Neuronal stem cell (in vitro differentiated cells): ENCODE results near the gene ARHGEF1.
"Not testable (repeated sequence)": the region's sequence is repeated elsewhere in the genome, so short reads cannot be mapped to it uniquely, and the experiment has no call there.

Experiments
- DNase-seq: peaks from one replicate; pipeline ENCODE4 v3.0.0-alpha.2; 2013; ENCODE audit warnings: low spot score
- H2AFZ ChIP-seq: one replicate; pipeline ENCODE4 v1.6.1; 2013; ENCODE audit warnings: mild to moderate bottlenecking, low read length, inconsistent platforms
- H2AK5ac ChIP-seq: 2 replicates; pipeline ENCODE4 v1.6.1; 2013; ENCODE audit warnings: low read depth, mild to moderate bottlenecking, inconsistent platforms, low read length, moderate library complexity, mixed read lengths
- H2BK120ac ChIP-seq: 2 replicates; pipeline ENCODE4 v1.6.1; 2013; ENCODE audit warnings: low read depth, mild to moderate bottlenecking, inconsistent platforms, low read length, moderate library complexity, mixed read lengths
- H2BK12ac ChIP-seq: one replicate; pipeline ENCODE4 v1.6.1; 2013; ENCODE audit warnings: low read length, inconsistent platforms
- H2BK15ac ChIP-seq: 2 replicates; pipeline ENCODE4 v1.6.1; 2013; ENCODE audit warnings: mild to moderate bottlenecking, low read length, inconsistent platforms, mixed read lengths
- H2BK5ac ChIP-seq: one replicate; pipeline ENCODE4 v1.6.1; 2013; ENCODE audit warnings: inconsistent platforms, mild to moderate bottlenecking, low read length, moderate library complexity
- H3K14ac ChIP-seq: one replicate; pipeline ENCODE4 v1.6.1; 2013; ENCODE audit warnings: low read length, inconsistent platforms
- H3K18ac ChIP-seq: 2 replicates; pipeline ENCODE4 v1.6.1; 2013; ENCODE audit warnings: low read length, inconsistent platforms
- H3K23ac ChIP-seq: 2 replicates; pipeline ENCODE4 v1.6.1; 2013; ENCODE audit warnings: low read depth, mild to moderate bottlenecking, mixed read lengths, low read length, inconsistent platforms; ENCODE audit not compliant: poor library complexity
- H3K27ac ChIP-seq: replicated peaks from 3 replicates; pipeline ENCODE4 v1.5.1; 2013; ENCODE audit warnings: low read length, inconsistent platforms
- H3K27me3 ChIP-seq, 3 experiments: 2 replicates each; pipeline ENCODE4 v1.6.1; 2013; ENCODE audit warnings: low read length in 3 of 3, mild to moderate bottlenecking in 2 of 3, inconsistent platforms in 1 of 3, low read depth in 1 of 3, mixed read lengths in 1 of 3, moderate library complexity in 1 of 3; ENCODE audit not compliant: control insufficient read depth in 3 of 3, insufficient read depth in 3 of 3
- H3K36me3 ChIP-seq, 2 donors: replicated peaks in 1 of 2; 2 replicates each; pipeline ENCODE4 v1.6.1; 2013; ENCODE audit warnings: low read length in 2 of 2; ENCODE audit not compliant: control insufficient read depth in 2 of 2, insufficient read depth in 2 of 2
- H3K4ac ChIP-seq: 2 replicates; pipeline ENCODE4 v1.6.1; 2013; ENCODE audit warnings: inconsistent platforms, mild to moderate bottlenecking, low read length, moderate library complexity
- H3K4me1 ChIP-seq, 2 donors: 1 replicate in 1 of 2; 2 replicates in 1 of 2; pipeline ENCODE4 v1.6.1; 2013; ENCODE audit warnings: low read length in 2 of 2, low read depth in 1 of 2; ENCODE audit not compliant: control insufficient read depth in 2 of 2, insufficient read depth in 1 of 2
- H3K4me2 ChIP-seq: one replicate; pipeline ENCODE4 v1.6.1; 2013; ENCODE audit warnings: mild to moderate bottlenecking, low read length, inconsistent platforms; ENCODE audit not compliant: insufficient read depth, poor library complexity, severe bottlenecking
- H3K4me3 ChIP-seq, 2 donors: 2 replicates each; pipeline ENCODE4 v1.5.1; 2013; ENCODE audit warnings: low read length in 2 of 2, mild to moderate bottlenecking in 2 of 2, inconsistent platforms in 1 of 2, moderate library complexity in 1 of 2
- H3K79me1 ChIP-seq: one replicate; pipeline ENCODE4 v1.6.1; 2013; ENCODE audit warnings: low read depth, mild to moderate bottlenecking, inconsistent platforms, low read length, moderate library complexity
- H3K9ac ChIP-seq: one replicate; pipeline ENCODE4 v1.6.1; 2013; ENCODE audit warnings: mild to moderate bottlenecking, low read depth, low read length, inconsistent platforms; ENCODE audit not compliant: poor library complexity
- H3K9me3 ChIP-seq, 2 donors: replicated peaks in 1 of 2; 2 replicates each; pipeline versions ENCODE3 to v1.6.1; 2013; ENCODE audit warnings: low read length in 2 of 2, mild to moderate bottlenecking in 2 of 2, inconsistent platforms in 1 of 2, low read depth in 1 of 2, mixed read lengths in 1 of 2, moderate library complexity in 1 of 2; ENCODE audit not compliant: control insufficient read depth in 2 of 2, insufficient read depth in 1 of 2
- H4K8ac ChIP-seq: one replicate; pipeline ENCODE4 v1.6.1; 2013; ENCODE audit warnings: low read depth, mild to moderate bottlenecking, inconsistent platforms, low read length, moderate library complexity
- H4K91ac ChIP-seq: one replicate; pipeline ENCODE4 v1.6.1; 2013; ENCODE audit warnings: low read length, low read depth, mild to moderate bottlenecking, inconsistent platforms; ENCODE audit not compliant: poor library complexity
- WGBS, 2 donors: extraction: QIAGEN DNeasy Blood & Tissue Kit; methylation state at CpG; one replicate each; pipeline ENCODE4 v1.1.7; 2013; ENCODE audit warnings: missing lambda C conversion rate in 2 of 2, mixed read lengths in 1 of 2; ENCODE audit not compliant: insufficient read length in 2 of 2, insufficient replicate concordance in 1 of 2; ENCODE audit errors: extremely low coverage in 2 of 2; 5-methylcytosine and 5-hydroxymethylcytosine counted together

The ARHGEF1 gene

DNA sequence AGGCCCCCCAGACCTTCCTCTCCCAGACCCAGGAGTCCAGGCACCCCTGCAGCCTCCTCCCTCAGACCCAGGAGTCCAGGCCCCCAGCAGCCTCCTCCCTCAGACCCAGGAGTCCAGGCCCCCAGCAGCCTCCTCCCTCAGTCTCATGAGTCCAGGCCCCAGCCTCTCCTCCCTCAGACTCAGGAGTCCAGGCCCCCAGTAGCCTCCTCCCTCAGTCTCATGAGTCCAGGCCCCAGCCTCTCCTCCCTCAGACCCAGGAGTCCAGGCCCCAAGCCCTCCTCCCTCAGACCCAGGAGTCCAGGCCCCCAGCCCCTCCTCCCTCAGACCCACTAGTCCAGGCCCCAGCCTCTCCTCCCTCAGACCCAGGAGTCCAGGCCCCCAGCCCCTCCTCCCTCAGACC, 56.2 kb downstream of the ARHGEF1 start:
- not testable (repeated sequence) for H2BK120ac ChIP-seq, H3K4me3 ChIP-seq, DNase-seq

DNA sequence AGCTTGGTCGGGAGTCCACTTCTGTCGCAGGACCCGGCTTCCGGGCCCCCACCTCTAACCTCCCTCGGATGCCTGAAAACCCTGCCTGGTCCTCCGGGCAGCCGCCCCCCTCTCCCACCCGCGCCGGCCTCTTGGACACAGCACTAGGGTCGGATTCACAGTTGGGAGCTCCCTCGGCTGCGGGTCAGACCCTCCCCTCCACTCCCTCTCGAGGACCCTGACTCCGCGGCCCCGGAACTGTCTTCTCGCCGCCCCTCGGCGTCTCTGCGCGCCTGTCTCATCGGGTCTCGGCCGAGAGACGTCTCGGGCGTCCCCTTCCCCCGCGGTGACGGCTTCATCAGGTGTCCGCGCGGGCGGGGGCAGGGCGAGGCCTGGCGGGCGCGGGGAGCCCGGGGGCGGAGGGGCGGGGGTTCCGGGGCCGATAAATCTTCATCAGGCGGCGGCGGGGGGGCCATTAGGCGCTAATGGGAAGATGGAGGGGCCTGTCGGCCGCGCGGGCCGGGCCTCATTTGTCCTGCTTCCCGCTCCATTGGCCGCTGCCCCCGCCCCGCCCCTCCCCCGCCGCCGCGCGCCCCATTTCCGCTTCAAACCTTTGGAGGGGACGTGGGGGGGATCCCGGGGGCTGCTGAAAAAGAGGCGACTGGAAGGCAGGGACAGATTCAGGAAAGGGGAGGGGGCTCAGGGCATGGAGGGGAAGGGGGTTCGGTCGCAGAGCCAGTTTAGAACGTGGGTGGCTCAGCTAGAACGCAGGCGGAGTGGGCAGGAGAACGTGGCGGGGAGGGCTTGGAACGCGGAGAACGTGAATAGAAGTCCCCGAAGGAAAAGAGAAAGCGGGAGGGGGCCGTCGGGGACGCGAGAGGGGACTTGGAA, 57.1 kb downstream of the ARHGEF1 start:
- H3K9me3 ChIP-seq = no peaks in the 10 kb centered on the region
- peak overlapping the region; percentile 23 for H3K4ac ChIP-seq
- no peak overlapping the region for H2BK120ac ChIP-seq
- H4K8ac ChIP-seq = peak overlapping the region; percentile 72
- peaks cover 0 to 2% of the 10 kb centered on the region in 2 donors for H3K4me1 ChIP-seq
- no peak overlapping the region for H4K91ac ChIP-seq
- no peak overlapping the region for H3K27ac ChIP-seq
- H3K4me2 ChIP-seq = peak overlapping the region; percentile 84
- H3K27me3 ChIP-seq = peaks cover 6 to 51% (median 37%) of the 10 kb centered on the region in 3 experiments
- no peaks in the 10 kb centered on the region for H3K36me3 ChIP-seq
- peak overlapping the region; percentile 88 for H3K9ac ChIP-seq
- H3K79me1 ChIP-seq = no peaks in the 10 kb centered on the region
- peak overlapping the region; percentile 89 for H3K23ac ChIP-seq
- H2AK5ac ChIP-seq = peak overlapping the region; percentile 68
- H2BK5ac ChIP-seq = no peak overlapping the region
- H3K18ac ChIP-seq = peak overlapping the region; percentile 95
- DNase-seq = no peak
- WGBS, 2 donors = no CpG with 5 or more reads among the region's 83 CpGs
- H3K4me3 ChIP-seq = peak overlapping the region; percentile 55 to 77
- H2BK12ac ChIP-seq = no peak overlapping the region
- H3K14ac ChIP-seq = peak overlapping the region; percentile 47
- H2AFZ ChIP-seq = peak overlapping the region; percentile 99
- peak overlapping the region; percentile 78 for H2BK15ac ChIP-seq

More for the DNA sequence above, 56.2 kb downstream of the ARHGEF1 start:
- not testable (repeated sequence) for H3K79me1 ChIP-seq, H2BK12ac ChIP-seq, H3K27ac ChIP-seq, H2BK15ac ChIP-seq, H3K36me3 ChIP-seq, H3K4me2 ChIP-seq, H3K4me1 ChIP-seq, H2BK5ac ChIP-seq, H3K4ac ChIP-seq, H3K23ac ChIP-seq, H3K9ac ChIP-seq, H2AK5ac ChIP-seq, H4K91ac ChIP-seq, H3K18ac ChIP-seq, H4K8ac ChIP-seq, H2AFZ ChIP-seq, H3K9me3 ChIP-seq, H3K14ac ChIP-seq
- H3K27me3 ChIP-seq = peaks cover 6 to 59% (median 42%) of the 10 kb centered on the region in 3 experiments

DNA sequence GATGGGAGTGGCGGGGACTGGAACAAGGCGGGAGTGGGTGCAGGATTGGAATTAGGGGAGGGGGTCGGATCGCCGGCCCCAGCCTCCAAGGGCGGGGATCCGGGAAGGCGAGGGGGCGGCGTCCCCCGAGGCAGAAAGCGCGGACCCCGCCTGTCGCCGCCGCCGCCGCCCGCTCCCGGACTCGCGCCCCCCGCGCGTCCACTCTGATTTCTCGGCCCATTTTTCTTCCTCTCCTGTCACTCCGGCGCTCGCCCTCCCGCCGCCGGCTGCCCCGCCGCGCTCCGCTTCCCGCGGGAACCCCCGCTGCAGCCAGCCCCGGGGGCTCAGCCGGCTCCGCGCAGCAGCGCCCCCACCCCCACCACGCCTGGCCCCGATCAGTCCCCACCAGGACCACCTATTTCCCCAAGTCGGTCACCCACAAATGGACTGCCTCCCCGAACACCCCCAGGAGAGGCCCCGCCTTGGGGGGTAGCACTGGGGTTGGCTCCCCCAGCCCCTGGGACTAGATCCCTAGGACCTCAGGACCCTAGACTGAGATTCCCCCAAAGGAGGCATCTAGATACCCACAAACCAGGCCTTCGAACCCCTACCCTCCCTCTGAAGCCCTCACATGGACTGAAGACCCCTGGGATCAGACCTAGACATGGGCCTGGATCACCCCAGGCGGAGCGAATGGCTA, 57.9 kb downstream of the ARHGEF1 start:
- Histone ChIP-seq H2BK5ac (no peak overlapping the region), H3K9me3 (no peaks in the 10 kb centered on the region), H3K14ac (peak overlapping the region; percentile 47), H4K8ac (peak overlapping the region; percentile 72), H2BK15ac (peak overlapping the region; percentile 78), H3K27ac (no peak overlapping the region), H3K4me1 (peaks cover 0 to 2% of the 10 kb centered on the region in 2 donors), H3K27me3 (peaks cover 2 to 43% (median 30%) of the 10 kb centered on the region in 3 experiments), H3K79me1 (no peaks in the 10 kb centered on the region), H3K36me3 (no peaks in the 10 kb centered on the region), H2BK120ac (no peak overlapping the region), H3K4ac (peak overlapping the region; percentile 23), H3K4me2 (peak overlapping the region; percentile 84), H2AFZ (peak overlapping the region; percentile 99), H3K23ac (peak overlapping the region; percentile 89), H3K9ac (peak overlapping the region; percentile 88), H3K18ac (peak overlapping the region; percentile 95), H2BK12ac (no peak overlapping the region), H4K91ac (no peak overlapping the region), H2AK5ac (peak overlapping the region; percentile 81), H3K4me3 (peak overlapping the region; percentile 55 to 75)
- no peak for DNase-seq
- no CpG with 5 or more reads among the region's 53 CpGs for WGBS, 2 donors
